HepG2 (cell line): Measurements from ENCODE around the gene TPO. TPM values are rescaled to one million over a fixed set of nuclear protein-coding genes. Genes with fewer than 3 reads are reported as not detected.

Experiments
- ATAC-seq: fragments of 200-7000 bp; cut with Tn5 transposase; 3 replicates; pipeline ENCODE4 v1.9.1; 2020; ENCODE audit warnings: mild to moderate bottlenecking, moderate library complexity
- BruUV-seq: library from RNA; stranded (reverse); fragments of 400-500 nt; replicated peaks from 2 replicates; lab custom pipeline; 2021; lab: Mats Ljungman, UMichigan
- CTCF ChIA-PET: fragments of 300-600 bp; formaldehyde crosslinking; extraction: SDS; loops from one replicate; lab custom pipeline; 2021; ENCODE audit warnings: low total read pairs, inconsistent platforms, low intra/inter-chr PET ratio; lab: Yijun Ruan, JAX
- POLR2A ChIA-PET: fragments of 350-600 bp; sonication (Branson Sonifier 250); formaldehyde crosslinking; loops from one replicate; lab custom pipeline; 2020; ENCODE audit warnings: antibody characterized with exemption, inconsistent platforms; lab: Yijun Ruan, JAX
- DNase-seq: peaks from one replicate; pipeline ENCODE4 v3.0.0-alpha.2; 2015; ENCODE audit warnings: low spot score
- FAIRE-seq: peaks from 3 replicates; lab custom pipeline; 2011; peaks lifted over from hg19 to GRCh38; lab: Jason Lieb, UNC
- H2AFZ ChIP-seq: one replicate; pipeline ENCODE4 v1.6.1; 2011; ENCODE audit warnings: low read length, inconsistent platforms
- H3K27ac ChIP-seq: fragments of 300-600 bp; 3 replicates; pipeline ENCODE4 v1.8.0; 2011; ENCODE audit warnings: mixed run types, mild to moderate bottlenecking, mixed read lengths, low read length, inconsistent platforms; ENCODE audit not compliant: insufficient read depth; ENCODE audit errors: extremely low read length
- H3K27me3 ChIP-seq, 2 experiments: fragments of 200-600 bp in 1 of 2; 2 replicates in 1 of 2; 3 replicates in 1 of 2; pipeline versions ENCODE4 v1.6.0 to v1.8.0; 2011; ENCODE audit warnings: low read length in 2 of 2, mild to moderate bottlenecking in 2 of 2, moderate library complexity in 2 of 2, inconsistent platforms in 1 of 2; ENCODE audit not compliant: insufficient read depth in 2 of 2, control insufficient read depth in 1 of 2
- H3K36me3 ChIP-seq, 2 experiments: fragments of 200-600 bp in 1 of 2; replicated peaks in 1 of 2; 2 replicates in 1 of 2; 3 replicates in 1 of 2; pipeline versions ENCODE4 v1.5.1 to v1.8.0; 2011; ENCODE audit warnings: low read length in 2 of 2, inconsistent platforms in 1 of 2; ENCODE audit not compliant: insufficient read depth in 2 of 2, control insufficient read depth in 1 of 2
- H3K4me1 ChIP-seq: 2 replicates; pipeline ENCODE4 v1.5.1; 2012; ENCODE audit warnings: low read length, inconsistent platforms; ENCODE audit not compliant: insufficient read depth
- H3K4me2 ChIP-seq: 2 replicates; pipeline ENCODE4 v1.6.0; 2011; ENCODE audit warnings: low read depth, low read length, inconsistent platforms
- H3K4me3 ChIP-seq, 3 experiments: fragments of 200-600 bp in 1 of 3; sonication (generic), shearing (Covaris generic) in 1 of 3; replicated peaks in 1 of 3; 2 replicates each; pipeline ENCODE4 v1.5.1; 2011 to 2016; ENCODE audit warnings: low read length in 3 of 3, inconsistent platforms in 2 of 3, low read depth in 2 of 3, mild to moderate bottlenecking in 2 of 3, control low read depth in 1 of 3, mixed read lengths in 1 of 3; ENCODE audit not compliant: insufficient read depth in 1 of 3
- H3K79me2 ChIP-seq: one replicate; pipeline ENCODE4 v1.6.1; 2011; ENCODE audit warnings: low read length, inconsistent platforms; ENCODE audit not compliant: insufficient read depth
- H3K9ac ChIP-seq: 2 replicates; pipeline ENCODE4 v1.6.0; 2011; ENCODE audit warnings: mild to moderate bottlenecking, low read depth, low read length, inconsistent platforms; ENCODE audit not compliant: insufficient read depth
- H3K9me3 ChIP-seq: 2 replicates; pipeline ENCODE4 v1.5.1; 2012; ENCODE audit warnings: mild to moderate bottlenecking, low read length
- H4K20me1 ChIP-seq: 2 replicates; pipeline ENCODE4 v1.6.0; 2011; ENCODE audit warnings: inconsistent platforms, mild to moderate bottlenecking, low read length, moderate library complexity; ENCODE audit not compliant: insufficient read depth
- BRD4 ChIP-seq: sonication (generic); formaldehyde crosslinking; IDR thresholded peaks from 2 replicates; pipeline ENCODE4 v1.4.0; 2020; ENCODE audit warnings: missing genetic modification reagents
- CCAR2 ChIP-seq: fragments of 200-400 bp; formaldehyde crosslinking; optimal IDR thresholded peaks from 2 replicates; pipeline ENCODE3; 2018; ENCODE audit warnings: low read depth, mild to moderate bottlenecking, low read length, moderate library complexity
- CEBPG ChIP-seq: IDR thresholded peaks from 2 replicates; pipeline ENCODE4 v1.6.1; 2016
- CENPX ChIP-seq: sonication (generic); formaldehyde crosslinking; IDR thresholded peaks from 2 replicates; pipeline ENCODE4 v1.9.0; 2021; ENCODE audit warnings: mild to moderate bottlenecking, missing genetic modification reagents, moderate library complexity
- GATA4 ChIP-seq: sonication (generic); IDR thresholded peaks from 2 replicates; pipeline ENCODE4 v1.6.1; 2016; ENCODE audit warnings: antibody characterized with exemption, low read depth, borderline replicate concordance
- IRF2 ChIP-seq: IDR thresholded peaks from 2 replicates; pipeline ENCODE4 v1.6.1; 2018; ENCODE audit warnings: missing genetic modification reagents, missing compliant biosample characterization
- KLF6 ChIP-seq: IDR thresholded peaks from 2 replicates; pipeline ENCODE4 v1.8.0; 2016; ENCODE audit warnings: missing biosample characterization, missing genetic modification reagents
- RCOR2 ChIP-seq: IDR thresholded peaks from 2 replicates; pipeline ENCODE4 v1.6.1; 2016; ENCODE audit warnings: missing biosample characterization, missing genetic modification reagents
- ZNF292 ChIP-seq: sonication (generic); formaldehyde crosslinking; IDR thresholded peaks from 2 replicates; pipeline ENCODE4 v1.8.1; 2022; ENCODE audit warnings: mild to moderate bottlenecking, low read depth, missing genetic modification reagents, borderline replicate concordance
- ZNF430 ChIP-seq: sonication (generic); formaldehyde crosslinking; IDR thresholded peaks from 2 replicates; pipeline ENCODE4 v1.9.0; 2021; ENCODE audit warnings: mild to moderate bottlenecking, missing genetic modification reagents
- ZNF670 ChIP-seq: sonication (generic); formaldehyde crosslinking; IDR thresholded peaks from 2 replicates; pipeline ENCODE4 v1.8.0; 2022; ENCODE audit warnings: mild to moderate bottlenecking, missing genetic modification reagents, borderline replicate concordance
- ZNF687 ChIP-seq: sonication (generic); formaldehyde crosslinking; IDR thresholded peaks from 2 replicates; pipeline ENCODE4 v1.5.1; 2020; ENCODE audit warnings: mild to moderate bottlenecking, missing genetic modification reagents, moderate library complexity
- WGBS: methylation state at CpG from one replicate; pipeline ENCODE4 v1.1.6; 2017; ENCODE audit warnings: low lambda C conversion rate; 5-methylcytosine and 5-hydroxymethylcytosine counted together
- in situ Hi-C: cut with HindIII; loops from 2 replicates; pipeline ENCODE4 v1.10.0; 2017; ENCODE audit warnings: low pct_unique_long_range_greater_than_20kb; ENCODE audit not compliant: extremely low pct_ligation_motif_present
- intact Hi-C: fragments of 100-400 bp; cut with micrococcal nuclease; formaldehyde crosslinking; loops from one replicate; pipeline ENCODE4 v1.10.0; 2022; ENCODE audit not compliant: unreplicated experiment
- polyA plus RNA-seq, 8 experiments: library from polyadenylated mRNA; depleted of rRNA in 3 of 8; stranded (reverse) in 7 of 8; unstranded in 1 of 8; fragments of >200 nt; fragmentation: Illumina TruSeq in 4 of 8; extraction: Trizol in 4 of 8; gene quantifications; 2 replicates each; pipeline versions ENCODE4 v1.2.1 to v1.2.3, GENCODE V29; 2011 to 2016; ENCODE audit warnings: low read depth in 4 of 8, missing spikeins in 1 of 8, mixed read lengths in 1 of 8; ENCODE audit not compliant: insufficient read depth in 1 of 8
- total RNA-seq, 5 experiments: library from RNA; depleted of rRNA; stranded (reverse); fragments of >200 nt; fragmentation: Illumina TruSeq; extraction: Trizol; gene quantifications; 2 replicates each; pipeline ENCODE4 v1.2.3, GENCODE V29; 2016; ENCODE audit warnings: low read depth in 1 of 5

Gene TPO
- total and polyA plus RNA-seq, 2 of the 13 experiments (the other 11 are each of a cell fraction or from before 2014, with no cell fraction given): not detected

GRCh38 chr2:1492711-1493430 is 79.6 kb downstream of the TPO start:
- H3K4me1 ChIP-seq: no peaks in the 10 kb centered on the region
- H3K9me3 ChIP-seq: no peaks in the 10 kb centered on the region
- in situ Hi-C loops (no loop called here), intact Hi-C loops (no loop called here)
- POLR2A ChIA-PET: no interaction called here
- no peak overlapping the region for H3K27ac ChIP-seq
- peaks cover 5 to 73% of the 10 kb centered on the region in 2 experiments; a peak in 4 of 5 replicates for H3K27me3 ChIP-seq
- 14% methylated on average over 15 of the region's 15 CpGs for WGBS
- H2AFZ ChIP-seq: no peak overlapping the region
- FAIRE-seq (no peak), ATAC-seq (no peak), DNase-seq (no peak)
- no peak overlapping the region for H3K4me3 ChIP-seq
- no TSS peak for BruUV-seq
- CTCF ChIA-PET: no interaction called here
- H3K79me2 ChIP-seq: no peaks in the 10 kb centered on the region
- H4K20me1 ChIP-seq: no peaks in the 10 kb centered on the region
- H3K4me2 ChIP-seq: no peak overlapping the region
- H3K9ac ChIP-seq: no peak overlapping the region
- no peak for TF ChIP-seq CCAR2
- no peak for TF ChIP-seq BRD4 (CRISPR knock-in tag)
- TF ChIP-seq GATA4: no peak
- no peaks in the 10 kb centered on the region for H3K36me3 ChIP-seq

- 36% methylated on average over 13 of the region's 24 CpGs for WGBS
- no peak for FAIRE-seq
- no peak for TF ChIP-seq CENPX (CRISPR knock-in tag)
- TF ChIP-seq CEBPG (CRISPR knock-in tag): no peak
- no peak for TF ChIP-seq RCOR2 (CRISPR knock-in tag)
- TF ChIP-seq ZNF430 (CRISPR knock-in tag): no peak
- no peak for TF ChIP-seq ZNF292 (CRISPR knock-in tag)
- TF ChIP-seq KLF6 (CRISPR knock-in tag): no peak
- no peak for TF ChIP-seq ZNF687 (CRISPR knock-in tag)
- no peak for TF ChIP-seq IRF2 (CRISPR knock-in tag)
- no peak for TF ChIP-seq ZNF670
Observed at GRCh38 chr2:1493431-1494126, 80.3 kb downstream of the TPO start.

More at GRCh38 chr2:1493431-1494126, 80.3 kb downstream of the TPO start:
- no peaks in the 10 kb centered on the region for H3K36me3 ChIP-seq
- no peaks in the 10 kb centered on the region for H3K79me2 ChIP-seq
- peaks cover 5 to 77% of the 10 kb centered on the region in 2 experiments; a peak in 4 of 5 replicates for H3K27me3 ChIP-seq
- no peak overlapping the region for H3K4me2 ChIP-seq
- H3K9me3 ChIP-seq: no peaks in the 10 kb centered on the region
- CTCF ChIA-PET: no interaction called here
- no peak overlapping the region for H3K27ac ChIP-seq
- no TSS peak for BruUV-seq
- POLR2A ChIA-PET: no interaction called here
- in situ Hi-C loops: no loop called here
- no peak for ATAC-seq
- no peak overlapping the region for H3K4me3 ChIP-seq
- no peaks in the 10 kb centered on the region for H3K4me1 ChIP-seq
- H2AFZ ChIP-seq: no peak overlapping the region
- intact Hi-C loops: no loop called here
- no peaks in the 10 kb centered on the region for H4K20me1 ChIP-seq
- no peak for DNase-seq
- no peak overlapping the region for H3K9ac ChIP-seq
